ENCODE measurements around the gene ZAR1L.

The ZAR1L gene

DNA sequence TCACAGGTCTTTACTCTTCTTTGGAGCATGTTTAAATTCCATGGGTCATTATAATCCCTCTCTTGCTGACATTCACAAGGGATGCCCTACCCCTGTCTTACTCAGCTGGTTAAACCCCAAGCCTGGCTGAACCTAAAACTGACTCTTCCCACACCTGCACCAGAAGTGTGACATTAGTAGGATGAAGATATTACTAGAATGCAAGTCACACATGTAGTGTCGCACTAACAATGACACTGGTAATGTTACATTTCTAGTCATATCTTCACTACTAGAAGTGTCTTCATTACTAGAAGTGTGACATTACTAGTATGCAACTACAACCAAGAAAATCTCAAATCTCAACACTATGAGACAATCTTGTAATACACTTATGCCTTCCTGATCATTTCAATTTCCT, 14.2 kb downstream of the ZAR1L start:
- DNase-seq (ENCODE audit: low spot score), result no peak

- no peak for DNase-seq (ENCODE audit: low spot score)
These were observed 14.8 kb downstream of the ZAR1L start for GRCh38 chr13:32300406-32300805.

DNA sequence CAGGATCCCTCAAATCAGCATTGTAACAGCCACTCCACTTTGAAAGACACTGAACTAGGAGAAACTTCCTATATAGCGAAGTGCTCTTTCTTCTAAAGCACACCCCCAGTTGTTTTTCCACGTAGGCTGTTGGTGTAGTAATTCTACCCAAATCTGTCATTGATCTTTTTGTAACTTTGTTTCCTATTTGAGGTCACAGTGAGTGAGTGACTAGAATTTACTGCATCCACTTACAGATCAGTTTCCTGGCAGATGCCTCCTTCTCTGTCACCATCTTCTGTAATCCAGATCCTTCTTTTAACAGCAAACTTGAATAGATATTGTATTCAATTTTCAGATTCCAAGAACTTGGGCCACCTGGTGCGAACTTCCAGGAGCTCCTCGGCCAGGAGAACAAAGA, 15.3 kb downstream of the ZAR1L start:
- no peak for DNase-seq (ENCODE audit: low spot score)

- no peak for DNase-seq (ENCODE audit: low spot score)
These were observed 16.5 kb downstream of the ZAR1L start for GRCh38 chr13:32298695-32299094.

GRCh38 chr13:32297206-32297605, 18.0 kb downstream of the ZAR1L start:
- no peak for DNase-seq (ENCODE audit: low spot score)

- no peak for DNase-seq (ENCODE audit: low spot score)
These were observed 29.6 kb downstream of the ZAR1L start for GRCh38 chr13:32285633-32285965.

GRCh38 chr13:32284927-32285632, 30.1 kb downstream of the ZAR1L start:
- DNase-seq (ENCODE audit: low spot score), result peak; percentile 55

DNA sequence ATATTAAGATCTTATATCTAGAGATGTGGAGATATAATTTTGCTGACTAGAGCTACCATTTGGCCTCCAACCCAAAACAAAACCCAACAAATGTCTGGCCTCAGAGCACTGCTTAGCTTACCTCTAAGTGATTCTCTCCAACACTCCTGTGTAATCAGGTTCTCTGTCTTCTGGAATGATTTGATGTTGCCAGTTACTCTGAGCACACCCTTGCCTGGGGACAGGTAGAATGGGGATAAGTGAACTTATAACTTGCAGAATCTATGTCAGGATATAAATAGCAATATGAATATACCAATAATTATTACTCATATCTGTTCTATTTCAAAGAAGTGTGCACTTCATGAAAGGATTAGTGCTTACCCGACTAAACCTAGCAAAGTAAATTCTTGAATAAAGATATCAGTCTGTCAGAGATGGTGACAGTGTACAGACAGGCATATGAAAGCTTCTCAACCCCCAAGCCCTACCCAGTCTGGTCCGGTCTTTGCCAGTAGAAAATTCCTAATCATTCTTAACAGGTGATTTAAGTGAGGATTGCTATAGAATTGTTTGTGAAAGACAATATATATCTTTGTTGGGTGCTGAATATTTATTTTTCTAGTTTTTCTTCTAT, 33.0 kb downstream of the ZAR1L start:
- DNase-seq (ENCODE audit: low spot score), result no peak

GRCh38 chr13:32281096-32281495, 34.1 kb downstream of the ZAR1L start:
- no peak for DNase-seq (ENCODE audit: low spot score)

DNA sequence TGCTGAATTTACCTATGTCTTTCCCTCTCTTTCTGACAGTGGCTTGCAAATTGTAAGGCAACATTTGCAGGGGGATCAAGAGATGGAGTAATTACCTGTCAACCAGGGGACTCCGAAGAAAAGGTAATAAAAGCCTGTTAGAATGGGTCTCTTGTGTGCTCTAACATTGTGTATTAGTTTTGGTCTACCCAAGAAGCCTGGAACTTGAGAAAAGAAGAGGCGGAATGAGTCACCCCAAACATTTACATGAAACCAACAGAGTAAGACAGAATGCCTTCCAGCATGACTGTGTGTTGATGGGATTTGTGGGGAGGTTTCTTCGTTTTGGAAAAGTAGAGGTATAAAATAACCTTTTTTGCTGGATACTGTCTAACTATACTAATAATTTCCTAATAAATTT, 36.7 kb downstream of the ZAR1L start:
- peak; percentile 39 for DNase-seq (ENCODE audit: low spot score)

DNA sequence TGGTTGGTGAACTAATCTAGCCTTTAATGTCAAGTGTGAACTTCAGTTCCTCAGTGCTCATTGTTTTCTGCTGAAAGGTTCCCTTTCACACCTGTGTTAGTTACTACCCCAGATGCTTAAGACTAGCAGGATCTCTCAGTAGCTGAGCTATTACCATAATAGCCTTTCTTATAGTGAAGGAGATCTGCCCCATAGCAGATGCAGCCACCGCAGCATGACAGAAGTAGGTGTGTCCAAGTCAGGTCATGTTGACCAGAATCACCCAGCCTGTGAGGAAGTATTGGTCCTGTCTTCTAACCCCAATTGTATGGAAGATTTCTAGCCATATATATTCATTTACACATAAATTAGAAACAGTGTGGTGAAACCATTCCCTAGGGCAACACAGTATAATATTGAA, 37.3 kb downstream of the ZAR1L start:
- DNase-seq (ENCODE audit: low spot score), result no peak

DNA sequence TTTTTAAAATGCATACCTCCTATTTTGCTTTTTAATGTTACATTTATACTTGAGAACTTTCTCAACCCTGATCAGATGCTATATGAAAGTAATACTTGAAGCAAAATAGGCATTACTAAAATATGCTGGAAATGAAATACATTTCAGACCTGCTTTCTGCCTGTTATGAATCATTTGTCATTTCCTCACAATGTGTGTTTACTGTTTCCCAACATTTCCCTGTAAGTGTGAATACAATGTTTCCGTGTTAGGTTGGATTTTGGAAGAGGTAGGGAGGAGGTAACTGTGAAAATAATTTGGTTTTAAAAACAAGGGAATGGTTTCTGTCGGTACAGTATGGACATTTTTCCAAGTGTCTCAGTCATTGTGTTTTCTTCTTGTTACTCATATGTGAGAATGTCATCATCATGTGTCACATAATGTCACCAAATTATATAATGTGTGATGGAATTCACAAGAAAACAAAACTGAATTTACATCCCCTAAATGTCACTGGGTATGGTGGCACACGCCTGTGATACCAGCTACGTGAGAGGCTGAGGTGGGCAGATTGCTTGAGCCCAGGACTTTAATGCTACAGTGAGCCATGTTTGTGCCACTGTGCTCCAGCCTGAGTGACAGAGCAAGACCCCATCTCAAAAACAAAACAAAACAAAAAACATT, 43.0 kb downstream of the ZAR1L start:
- DNase-seq (ENCODE audit: low spot score), result no peak

DNA sequence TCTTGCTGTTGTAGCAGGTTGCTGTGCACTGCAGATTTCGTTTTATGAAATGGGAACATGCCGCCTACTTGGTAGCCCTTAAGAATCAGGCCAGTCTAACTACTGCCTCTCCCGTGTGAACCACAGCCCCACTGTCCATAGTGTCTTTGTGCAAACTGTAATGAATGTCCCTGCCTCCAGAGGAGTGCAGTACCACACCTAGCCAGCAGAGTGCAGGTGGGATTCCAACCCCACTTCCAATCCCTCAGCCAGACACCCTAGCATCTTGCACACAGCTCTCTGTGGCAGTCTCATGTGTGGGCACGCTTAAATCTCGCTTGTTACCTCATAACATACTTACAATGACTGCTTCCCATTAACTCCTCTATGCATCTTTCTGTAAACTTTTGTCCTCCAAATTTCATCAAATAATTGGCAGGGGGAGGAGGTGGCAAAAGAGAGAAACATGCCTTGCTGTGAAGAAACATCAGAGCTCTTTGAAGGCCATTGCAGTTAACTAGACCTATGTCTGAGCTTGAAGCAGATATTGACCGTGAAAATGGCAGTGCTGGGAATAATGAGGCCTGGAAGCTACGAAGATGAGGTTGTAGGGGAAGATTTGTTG, 47.2 kb downstream of the ZAR1L start:
- DNase-seq (ENCODE audit: low spot score), result peak; percentile 24

DNA sequence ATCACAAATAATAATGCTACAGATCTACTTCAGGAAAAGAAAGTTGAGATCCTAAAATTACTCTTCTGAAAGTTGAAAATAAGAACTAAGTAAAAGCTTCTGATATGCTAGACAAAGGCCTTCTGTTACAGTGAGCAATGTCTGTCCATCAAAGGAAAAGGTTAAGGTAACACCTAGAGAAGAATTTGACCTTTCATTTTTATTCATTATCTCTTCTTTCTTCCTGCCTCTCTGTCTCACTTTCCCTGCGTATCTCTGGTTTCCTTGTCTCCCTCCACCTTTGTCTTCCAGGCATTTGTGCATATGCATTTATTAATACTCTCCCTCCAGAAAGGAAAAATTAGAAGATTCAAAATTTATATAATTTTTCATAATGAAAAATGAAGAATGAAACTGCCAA, 49.0 kb downstream of the ZAR1L start:
- no peak for DNase-seq (ENCODE audit: low spot score)

DNA sequence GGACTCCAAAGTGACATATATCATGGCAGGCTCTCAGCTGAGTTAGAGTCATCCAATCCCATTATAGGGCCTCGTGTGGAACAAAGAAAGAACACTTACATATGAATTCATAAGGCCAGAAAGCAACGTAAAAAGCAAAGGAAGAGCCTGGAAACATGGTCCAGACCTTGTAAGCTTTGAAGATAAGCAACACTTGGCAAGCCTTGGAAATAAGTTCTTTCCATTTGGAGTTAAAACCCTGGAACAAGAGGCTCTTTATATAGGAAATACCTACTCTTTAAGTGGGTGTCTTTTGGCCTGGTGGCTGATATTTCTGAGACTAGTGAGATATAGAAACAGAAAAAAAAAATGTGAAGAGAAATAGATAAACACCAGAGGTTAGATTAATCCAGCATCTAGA, 49.4 kb downstream of the ZAR1L start:
- DNase-seq (ENCODE audit: low spot score), result no peak

DNA sequence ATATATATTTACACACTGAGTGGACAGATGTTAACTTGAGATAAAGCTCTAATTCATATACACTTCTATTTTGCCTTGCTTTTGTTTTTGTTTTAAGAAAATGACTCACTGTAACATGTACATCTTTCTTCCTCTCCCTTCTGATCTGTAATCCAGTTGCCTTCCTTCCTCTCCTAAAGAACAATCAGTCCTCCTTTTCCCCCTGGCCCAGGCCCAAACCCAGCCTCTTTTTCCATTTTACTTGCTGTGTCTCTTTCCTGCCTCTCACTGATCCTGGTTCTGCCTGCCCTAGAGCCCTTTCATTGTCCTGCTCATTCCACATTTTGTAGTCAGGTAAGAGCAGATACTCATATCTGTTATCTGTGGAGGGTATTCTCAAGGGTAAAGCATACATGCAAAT, 50.8 kb downstream of the ZAR1L start:
- no peak for DNase-seq (ENCODE audit: low spot score)

DNA sequence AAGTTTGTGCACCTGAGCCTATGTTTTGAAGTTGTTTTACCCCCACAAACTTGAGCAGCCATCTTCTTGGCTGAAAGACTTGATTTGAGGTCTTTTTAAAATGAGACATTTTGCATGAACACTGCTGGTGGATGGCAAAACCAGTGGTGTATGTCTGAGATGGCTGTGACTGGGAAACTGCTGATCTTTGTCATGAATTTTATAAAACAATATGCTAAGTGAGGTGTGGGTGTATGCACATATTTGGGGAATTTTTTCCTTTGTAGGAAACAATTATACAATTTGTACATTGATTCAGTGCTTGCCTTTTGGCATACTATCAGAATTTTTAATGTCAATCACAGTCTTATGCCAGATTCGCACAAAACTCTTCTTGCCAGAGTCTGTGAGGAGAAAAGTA, 52.5 kb downstream of the ZAR1L start:
- DNase-seq (ENCODE audit: low spot score), result no peak

- no peak for DNase-seq (ENCODE audit: low spot score)
These were observed 53.0 kb downstream of the ZAR1L start for GRCh38 chr13:32262165-32262564.

DNA sequence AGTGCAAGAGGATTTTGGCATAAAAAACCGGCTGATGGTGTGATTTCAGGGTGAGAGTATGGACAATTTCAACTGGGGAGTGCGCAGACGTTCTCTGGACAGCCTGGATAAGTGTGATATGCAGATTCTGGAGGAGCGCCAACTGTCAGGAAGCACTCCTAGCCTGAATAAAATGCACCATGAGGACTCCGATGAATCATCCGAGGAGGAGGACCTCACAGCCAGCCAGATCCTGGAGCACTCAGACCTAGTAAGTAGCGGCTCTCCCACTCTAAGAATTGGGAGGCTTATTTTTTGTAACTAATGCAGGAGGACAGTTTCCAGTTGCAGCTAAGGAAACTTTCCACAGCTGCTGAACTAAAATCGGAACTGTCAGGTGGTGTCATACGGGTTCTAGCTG, 53.6 kb downstream of the ZAR1L start:
- DNase-seq (ENCODE audit: low spot score), result peak; percentile 69

- no peak for DNase-seq (ENCODE audit: low spot score)
These were observed 56.0 kb downstream of the ZAR1L start for GRCh38 chr13:32259116-32259515.

DNA sequence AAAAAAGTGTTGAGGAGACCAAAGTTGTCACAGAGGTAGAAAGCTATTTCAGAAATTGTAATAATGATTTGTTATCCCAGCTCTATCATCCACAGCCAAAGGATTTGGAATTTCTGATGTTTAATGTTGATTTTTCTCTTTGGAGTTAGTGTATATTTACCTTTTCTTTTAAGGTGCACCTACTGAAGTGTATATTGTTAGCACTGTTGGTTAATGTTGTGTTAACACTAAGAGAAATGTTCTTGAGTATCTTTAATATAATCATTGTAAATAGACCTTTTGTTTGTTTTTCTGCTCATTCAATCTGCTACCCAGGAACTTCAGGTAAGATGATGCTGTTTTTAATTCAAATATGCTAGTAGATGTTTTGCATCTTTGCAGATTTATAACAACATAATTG, 57.5 kb downstream of the ZAR1L start:
- no peak for DNase-seq (ENCODE audit: low spot score)

DNA sequence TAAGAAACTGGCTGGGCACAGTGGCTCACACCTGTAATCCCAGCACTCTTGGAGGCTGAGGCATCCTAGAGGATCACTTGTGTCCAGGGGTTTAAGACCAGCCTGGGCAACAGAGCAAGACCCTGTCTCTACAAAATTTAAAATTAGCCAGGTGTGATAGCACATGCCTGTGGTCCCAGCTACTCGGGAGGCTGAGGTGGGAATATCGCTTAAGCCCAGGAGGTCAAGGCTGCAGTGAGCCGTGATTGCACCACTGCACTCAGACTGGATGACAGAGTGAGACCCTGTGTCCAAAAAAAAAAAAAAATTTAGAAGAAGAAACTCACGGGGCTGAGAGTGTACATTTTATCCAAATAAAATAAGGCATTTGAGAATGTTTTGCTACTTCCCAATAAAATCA, 58.9 kb downstream of the ZAR1L start:
- DNase-seq (ENCODE audit: low spot score), result no peak

- no peak for DNase-seq (ENCODE audit: low spot score)
These were observed 59.4 kb downstream of the ZAR1L start for GRCh38 chr13:32255724-32256109.

Measured in AG20443 (cell line).